ENCODE data around the gene TBC1D1. TPM values are rescaled to one million over a fixed set of nuclear protein-coding genes. Genes with fewer than 3 reads are reported as not detected.

Gene TBC1D1
- total RNA-seq, 1 donor from 2014 or later: 56.5 TPM

DNA sequence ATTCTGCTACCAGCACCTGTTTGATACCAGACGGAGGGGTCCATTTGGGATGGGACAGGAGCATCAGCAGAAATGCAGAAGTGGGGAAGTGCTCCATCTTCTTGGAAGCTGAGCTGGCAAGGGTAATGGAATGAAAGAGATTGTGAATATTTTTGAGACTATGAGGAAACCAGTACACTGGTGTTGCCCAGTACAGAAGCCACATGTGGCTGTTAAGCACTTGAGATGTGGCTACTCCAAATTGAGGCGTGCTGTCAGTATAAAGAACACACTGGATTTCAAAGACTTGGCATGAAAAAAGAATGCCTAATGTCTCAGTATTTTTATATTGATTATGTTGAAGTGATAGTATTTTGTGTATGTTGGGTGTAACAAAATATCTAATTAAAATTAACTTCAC, 222.7 kb downstream of the TBC1D1 start:
- Histone ChIP-seq H3K36me3 (peaks cover 30% of the 10 kb centered on the region), H3K27me3 (ENCODE audit: low read depth) (no peaks in the 10 kb centered on the region), H3K9me3 (no peaks in the 10 kb centered on the region), H3K4me1 (peaks cover 13% of the 10 kb centered on the region), H3K27ac (no peak overlapping the region), H3K4me3 (no peak overlapping the region)
- intact Hi-C loops (cut with DNase I): no loop called here
- DNase-seq: no peak
- TF ChIP-seq CTCF (IDR thresholded peaks at IDR 0.05): no peak
- ATAC-seq: no peak

GRCh38 chr4:38114386-38115150, 223.7 kb downstream of the TBC1D1 start:
- intact Hi-C loops (cut with DNase I): no loop called here
- peak overlapping the region; percentile 25 for H3K27ac ChIP-seq
- peaks cover 13% of the 10 kb centered on the region for H3K4me1 ChIP-seq
- DNase-seq (no peak), ATAC-seq (peak; percentile 52 to 62)
- TF ChIP-seq CTCF (IDR thresholded peaks at IDR 0.05): no peak
- no peaks in the 10 kb centered on the region for H3K27me3 ChIP-seq (ENCODE audit: low read depth)
- peaks cover 39% of the 10 kb centered on the region for H3K36me3 ChIP-seq
- no peaks in the 10 kb centered on the region for H3K9me3 ChIP-seq
- H3K4me3 ChIP-seq: no peak overlapping the region

- no peak overlapping the region for H3K27ac ChIP-seq
- DNase-seq (no peak), ATAC-seq (no peak)
- peaks cover 13% of the 10 kb centered on the region for H3K4me1 ChIP-seq
- H3K36me3 ChIP-seq: peaks cover 49% of the 10 kb centered on the region
- no peaks in the 10 kb centered on the region for H3K9me3 ChIP-seq
- intact Hi-C loops (cut with DNase I): no loop called here
- H3K27me3 ChIP-seq (ENCODE audit: low read depth): no peaks in the 10 kb centered on the region
- no peak for TF ChIP-seq CTCF (IDR thresholded peaks at IDR 0.05)
- H3K4me3 ChIP-seq: no peak overlapping the region
These were observed 224.7 kb downstream of the TBC1D1 start for GRCh38 chr4:38115601-38116000.

DNA sequence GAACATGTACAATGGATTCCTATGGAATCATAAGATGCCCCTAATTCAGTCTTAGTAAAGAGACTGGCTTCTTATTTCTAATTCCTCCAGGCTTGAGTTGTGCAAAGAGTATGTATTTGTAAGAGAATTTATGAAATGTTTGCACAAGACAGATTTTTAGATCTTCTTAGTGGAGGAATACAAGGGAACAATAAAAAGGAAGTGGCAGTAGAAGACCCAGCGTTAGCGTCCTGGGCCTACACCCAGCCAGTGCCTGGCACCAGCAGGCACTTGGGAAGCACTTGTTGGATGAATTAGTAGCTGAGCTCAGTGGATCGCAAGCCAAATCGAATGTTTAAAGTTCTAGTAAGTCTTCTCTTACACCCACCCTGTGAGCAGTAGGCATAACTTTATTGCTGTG, 226.7 kb downstream of the TBC1D1 start:
- no peak overlapping the region for H3K27ac ChIP-seq

GRCh38 chr4:38119668-38120385, 228.9 kb downstream of the TBC1D1 start:
- H3K4me3 ChIP-seq: no peak overlapping the region
- intact Hi-C loops (cut with DNase I): no loop called here
- H3K36me3 ChIP-seq: peaks cover 71% of the 10 kb centered on the region
- no peak for ATAC-seq
- DNase-seq: no peak
- no peak for TF ChIP-seq CTCF (IDR thresholded peaks at IDR 0.05)
- H3K4me1 ChIP-seq: peaks cover 2% of the 10 kb centered on the region
- H3K9me3 ChIP-seq: no peaks in the 10 kb centered on the region
- H3K27ac ChIP-seq: no peak overlapping the region
- H3K27me3 ChIP-seq (ENCODE audit: low read depth): no peaks in the 10 kb centered on the region

More for the DNA sequence above, 226.7 kb downstream of the TBC1D1 start:
- ATAC-seq (peak; percentile 62 to 63), DNase-seq (no peak)
- Histone ChIP-seq H3K9me3 (no peaks in the 10 kb centered on the region), H3K27me3 (ENCODE audit: low read depth) (no peaks in the 10 kb centered on the region), H3K4me3 (no peak overlapping the region), H3K36me3 (peaks cover 56% of the 10 kb centered on the region), H3K4me1 (peaks cover 13% of the 10 kb centered on the region)
- intact Hi-C loops (cut with DNase I): no loop called here
- no peak for TF ChIP-seq CTCF (IDR thresholded peaks at IDR 0.05)

Data from lower lobe of right lung (tissue), 2 donors.